T-helper 2 cell treated with Interferon-gamma antibody and Interleukin-4, amounts not matched to agents 100 ng/mL and 5 ng/mL, for 36 hours (primary cell): ENCODE data around the gene OPA1. TPM values are rescaled to one million over a fixed set of nuclear protein-coding genes. Genes with fewer than 3 reads are reported as not detected.

Experiments used
- intact Hi-C: fragments of 100-400 bp; cut with micrococcal nuclease; formaldehyde crosslinking; loops from one replicate; pipeline ENCODE4 v1.15.1; 2023
- total RNA-seq: library from RNA; stranded (reverse); gene quantifications from 2 replicates; pipeline ENCODE4 v1.2.3, GENCODE V29; 2022

Gene OPA1
- total RNA-seq, 1 donor from 2014 or later = 64.5 TPM

- intact Hi-C loops = no loop called here
Measured at GRCh38 chr3:193645806-193646205, 52.8 kb downstream of the OPA1 start.

GRCh38 chr3:193648542-193649076 is 55.6 kb downstream of the OPA1 start:
- intact Hi-C loops = no loop called here

- intact Hi-C loops = no loop called here
Measured at GRCh38 chr3:193650585-193650984, 57.6 kb downstream of the OPA1 start.

- intact Hi-C loops = no loop called here
Measured at GRCh38 chr3:193655831-193656433, 62.9 kb downstream of the OPA1 start.

DNA sequence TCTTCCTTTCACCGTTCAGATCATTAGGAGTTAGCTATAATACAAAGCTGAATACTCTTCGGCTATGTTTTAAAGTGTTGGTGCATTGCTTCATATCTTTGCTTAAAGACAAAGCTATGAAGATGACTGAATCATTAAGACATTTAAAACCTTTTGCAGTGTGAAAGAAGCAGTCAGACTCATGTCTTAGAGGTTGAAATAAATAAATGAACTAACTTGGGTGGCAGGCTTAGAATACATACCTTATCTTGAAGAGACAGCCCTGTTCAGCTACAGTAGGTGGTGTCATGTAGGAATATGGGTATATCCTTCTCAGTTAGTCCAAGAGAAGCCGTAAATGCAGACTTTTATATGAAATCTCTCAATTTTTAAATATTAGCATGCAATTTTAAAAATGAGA is 63.4 kb downstream of the OPA1 start:
- intact Hi-C loops = no loop called here

- intact Hi-C loops = no loop called here
Measured at GRCh38 chr3:193656878-193657282, 63.9 kb downstream of the OPA1 start.

- intact Hi-C loops = loop anchor here (10.0 kb wide), 2 partner anchors 475 to 745 kb away; partner anchors contain the start of gene HES1
Measured at GRCh38 chr3:193660171-193660570, 67.2 kb downstream of the OPA1 start.

GRCh38 chr3:193660698-193661411 is 67.8 kb downstream of the OPA1 start:
- intact Hi-C loops = loop anchor here (10.0 kb wide), 2 partner anchors 474 to 744 kb away; partner anchors contain the start of gene HES1

DNA sequence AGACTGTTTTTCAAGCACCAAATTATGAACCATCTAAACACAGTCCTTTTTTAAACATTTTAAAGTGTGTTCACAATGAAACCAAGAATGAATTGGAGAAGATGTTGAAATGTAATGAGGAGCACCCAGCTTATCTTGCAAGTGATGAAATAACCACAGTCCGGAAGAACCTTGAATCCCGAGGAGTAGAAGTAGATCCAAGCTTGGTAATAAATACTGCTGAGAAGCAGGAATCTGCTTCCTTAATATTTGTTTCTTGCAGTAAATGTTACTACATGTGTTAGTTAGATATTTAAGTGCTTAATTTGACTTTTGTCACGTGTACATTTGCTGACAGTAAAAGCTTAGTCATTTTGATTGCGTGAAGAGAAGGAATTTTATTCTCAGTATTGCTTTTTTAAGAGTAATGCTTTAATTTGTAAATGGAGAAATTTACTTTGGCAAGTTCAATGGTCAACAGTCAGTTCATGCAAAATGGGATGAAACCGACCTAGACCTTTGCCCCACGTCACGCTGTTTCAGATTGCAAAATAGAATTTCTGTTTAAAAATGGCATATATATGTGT is 69.8 kb downstream of the OPA1 start:
- intact Hi-C loops = loop anchor here (10.0 kb wide), 2 partner anchors 472 to 742 kb away; partner anchors contain the start of gene HES1

DNA sequence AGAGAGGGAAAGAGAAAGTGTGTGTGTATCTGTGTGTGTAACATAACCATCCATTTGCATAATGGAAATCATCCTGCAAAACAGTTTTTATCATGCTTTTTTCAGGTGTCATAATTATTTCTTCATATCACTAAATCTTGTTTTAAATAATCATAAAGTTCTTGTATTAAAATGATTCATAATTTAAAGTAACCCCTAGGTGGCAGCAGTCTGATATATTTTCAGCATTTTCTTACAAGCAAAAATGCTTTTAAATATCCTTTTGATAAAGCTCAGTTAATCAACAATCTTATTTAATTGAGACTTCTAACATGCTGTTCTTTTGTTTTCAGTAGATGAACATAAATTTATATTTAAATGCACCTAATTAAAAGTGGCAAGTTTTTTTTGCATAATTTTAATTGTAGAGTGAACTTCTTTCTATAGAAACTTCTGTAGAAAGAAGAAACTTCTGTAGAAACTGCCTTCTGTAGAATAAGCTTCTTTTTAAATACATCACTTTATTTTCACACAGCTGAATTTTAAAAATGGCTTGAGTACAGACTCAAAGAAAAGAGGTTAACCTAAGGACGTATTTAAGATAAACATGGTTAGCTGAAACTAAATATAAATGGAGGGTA is 72.5 kb downstream of the OPA1 start:
- intact Hi-C loops = loop anchor here (1.0 to 10.0 kb wide), 3 partner anchors 469 to 739 kb away; partner anchors contain the start of gene HES1

DNA sequence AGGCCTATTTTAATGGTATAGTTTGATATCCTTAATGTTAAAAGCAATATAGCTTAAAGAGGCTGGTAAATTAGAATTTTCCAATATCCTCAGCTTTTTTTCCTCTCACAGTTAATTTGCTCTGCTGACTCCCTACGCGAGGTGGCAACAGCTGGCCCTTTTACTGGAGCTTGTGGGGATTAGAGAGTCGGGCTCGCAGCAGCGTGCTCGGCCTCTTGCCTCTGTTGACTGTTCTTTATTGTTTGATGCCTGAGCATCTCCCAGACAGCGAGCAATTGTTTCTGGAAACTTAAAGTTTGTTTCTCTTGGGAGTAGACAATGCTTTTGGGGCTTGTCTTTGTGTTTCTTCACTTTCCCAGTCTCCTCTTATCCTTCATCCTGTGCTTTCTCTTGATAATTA is 80.8 kb downstream of the OPA1 start:
- intact Hi-C loops = no loop called here

DNA sequence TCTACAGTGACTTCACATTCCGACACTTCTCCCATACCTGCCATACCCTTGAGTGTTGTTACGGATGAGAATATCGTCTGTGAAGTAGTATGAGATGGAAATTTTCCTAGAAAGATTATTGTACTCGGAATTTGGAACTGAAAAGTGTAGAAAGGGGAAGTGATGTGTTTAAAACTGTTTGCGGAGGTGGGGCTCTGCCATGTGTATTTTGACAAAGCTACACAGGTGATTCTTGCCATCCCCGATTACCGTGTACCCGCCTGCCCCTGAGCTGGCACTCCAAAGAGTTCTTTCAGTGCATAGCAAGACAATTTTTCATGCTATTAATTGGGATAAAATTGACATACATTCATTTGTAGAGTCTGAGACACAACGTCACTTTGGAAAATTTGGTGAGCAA is 81.7 kb downstream of the OPA1 start:
- intact Hi-C loops = no loop called here

GRCh38 chr3:193677734-193678133 is 84.7 kb downstream of the OPA1 start:
- intact Hi-C loops = no loop called here

GRCh38 chr3:193680220-193680619 is 87.2 kb downstream of the OPA1 start:
- intact Hi-C loops = no loop called here

GRCh38 chr3:193681631-193682030 is 88.6 kb downstream of the OPA1 start:
- intact Hi-C loops = no loop called here

DNA sequence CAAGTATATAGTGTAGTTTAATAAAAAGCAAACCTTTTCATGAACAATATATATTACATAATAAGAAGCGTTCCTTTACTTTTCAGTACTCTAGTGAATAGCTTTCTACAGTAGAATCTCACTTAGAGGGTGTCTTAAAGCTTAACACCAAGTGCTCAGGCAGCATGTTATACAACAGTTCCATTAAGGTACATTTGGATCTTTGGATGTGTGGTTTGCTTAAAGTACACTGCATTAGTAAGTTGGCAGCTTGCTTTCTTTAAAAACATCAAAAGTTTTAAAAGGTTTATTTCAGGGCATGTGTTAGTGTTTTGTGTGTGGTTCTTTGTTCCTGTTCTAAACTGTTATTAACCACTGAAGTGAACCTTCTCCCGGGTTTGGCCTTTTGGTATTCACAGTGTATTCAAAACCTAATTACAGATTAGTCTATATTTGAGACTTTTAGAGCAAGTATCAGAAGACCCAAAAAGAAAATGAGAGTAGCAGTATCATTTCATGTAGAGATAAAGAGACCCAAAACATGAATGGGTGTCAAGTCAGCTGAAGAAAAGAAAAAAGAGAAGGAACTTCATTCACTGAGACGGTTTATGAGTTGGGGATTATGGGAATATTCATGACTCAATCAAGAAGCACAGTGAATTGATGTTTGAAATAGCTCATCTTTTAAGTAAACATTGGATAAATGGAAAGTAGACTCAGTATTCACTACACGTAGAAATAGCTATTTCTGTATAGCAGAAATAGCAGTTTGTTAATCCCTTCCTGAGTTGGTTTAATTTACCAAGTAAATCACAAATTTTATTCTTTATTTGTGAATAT is 93.9 kb downstream of the OPA1 start:
- intact Hi-C loops = no loop called here

DNA sequence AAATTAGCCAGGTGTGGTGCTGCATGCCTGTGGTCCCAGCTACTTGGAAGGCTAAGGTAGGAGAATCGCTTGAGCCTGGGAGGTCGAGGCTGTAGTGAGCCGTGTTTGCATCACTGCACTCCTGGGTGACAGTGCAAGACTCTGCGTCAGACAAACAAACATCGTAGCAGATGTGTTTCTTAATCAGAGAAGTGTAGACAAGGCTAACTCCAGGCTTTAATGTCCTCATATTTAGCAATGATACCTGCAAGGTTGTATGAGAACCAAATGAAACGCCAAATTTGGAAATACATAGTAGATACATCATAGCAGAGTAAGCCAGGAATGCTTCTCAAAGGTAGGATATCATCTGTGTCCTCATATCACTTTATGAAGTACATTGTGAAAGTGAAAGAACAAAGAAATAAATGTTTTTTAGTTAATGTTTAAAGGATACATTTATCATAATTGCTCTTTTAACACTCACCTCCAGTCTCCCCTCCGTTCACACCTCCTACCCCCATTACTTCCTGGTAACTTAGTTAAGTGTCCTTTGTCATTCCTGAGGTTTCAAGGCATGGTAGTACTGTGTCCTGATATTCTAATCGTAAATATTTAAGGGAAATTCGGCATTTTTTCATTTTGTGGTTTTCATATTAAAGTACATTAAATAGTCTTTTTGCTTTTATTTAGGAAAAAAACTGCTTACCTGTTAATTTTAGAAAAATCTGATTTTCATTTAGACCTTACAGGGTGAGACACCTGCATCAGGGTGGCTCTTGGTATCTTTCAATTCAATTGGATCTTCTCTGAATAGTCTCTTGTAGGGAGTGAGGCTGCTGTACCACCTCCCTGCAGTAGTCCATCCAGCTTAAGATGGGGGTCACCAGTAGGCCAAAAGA is 96.1 kb downstream of the OPA1 start:
- intact Hi-C loops = no loop called here

DNA sequence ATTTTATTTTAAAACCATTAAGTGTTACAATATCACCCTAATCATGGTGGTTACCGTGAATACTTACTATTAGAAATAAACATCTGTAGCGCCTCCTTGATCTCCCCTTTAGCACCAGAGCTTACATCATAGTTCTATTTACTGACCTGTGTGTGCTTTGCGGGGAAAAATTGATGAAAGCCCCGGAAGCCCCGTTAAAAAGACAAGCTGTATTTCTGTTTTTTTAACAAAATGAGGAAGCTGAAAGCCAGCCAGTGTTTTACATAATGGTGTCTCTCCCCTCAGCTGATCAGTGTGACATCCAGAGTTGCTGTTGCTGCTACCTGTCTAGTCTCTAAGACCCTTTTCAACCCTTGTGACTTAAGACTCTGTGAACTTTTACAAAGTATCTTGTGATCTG is 100.8 kb downstream of the OPA1 start:
- intact Hi-C loops = no loop called here

DNA sequence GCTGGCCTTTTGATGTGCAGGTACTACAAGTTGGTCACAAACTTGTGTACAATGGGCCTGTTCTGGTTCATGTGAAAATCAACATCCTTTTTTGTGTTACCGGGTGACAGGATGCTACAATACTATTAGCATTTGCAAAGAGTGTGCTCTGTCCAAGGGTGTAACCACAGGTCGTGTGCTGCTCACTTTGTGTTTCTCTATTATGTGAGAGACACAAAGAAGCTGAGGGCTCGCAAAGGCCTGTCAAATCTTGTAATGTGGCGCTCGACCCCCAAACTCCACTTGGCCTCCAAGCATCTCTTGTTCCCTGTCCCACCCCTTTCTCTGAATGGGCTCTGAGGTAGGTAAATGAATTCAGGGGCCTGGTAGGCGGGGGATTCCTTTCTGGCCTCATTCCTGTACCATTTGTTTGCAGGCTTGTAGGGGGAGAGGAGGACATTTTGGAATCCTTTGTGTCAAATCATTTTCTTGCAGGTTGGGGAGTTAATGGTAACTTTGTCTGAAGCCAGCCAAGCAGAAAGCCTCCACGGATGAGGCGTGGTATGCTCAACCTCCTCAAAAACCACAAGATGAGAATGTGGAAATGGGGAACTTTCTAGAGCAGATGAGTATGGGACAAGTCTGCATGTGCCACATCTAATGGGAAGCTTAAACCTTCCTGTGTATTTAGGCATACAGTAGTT is 109.1 kb downstream of the OPA1 start:
- intact Hi-C loops = no loop called here
